HCT116 (cell line): Measurements from ENCODE around the gene CD1E. TPM values are rescaled to one million over a fixed set of nuclear protein-coding genes. Genes with fewer than 3 reads are reported as not detected.

Experiments used
- ATAC-seq: fragments of 200-7000 bp; cut with Tn5 transposase; 2 replicates; pipeline ENCODE4 v1.9.1; 2020; ENCODE audit warnings: mild to moderate bottlenecking, moderate library complexity
- BruUV-seq: library from RNA; stranded (reverse); fragments of 400-500 nt; replicated peaks from 2 replicates; lab custom pipeline; 2021; lab: Mats Ljungman, UMichigan
- CTCF ChIA-PET: fragments of 300-600 bp; sonication (Branson Sonifier 250); formaldehyde crosslinking; loops from one replicate; lab custom pipeline; 2021; ENCODE audit warnings: antibody characterized with exemption; lab: Charles Lee
- POLR2A ChIA-PET: fragments of 300-600, 350-600 bp; sonication (Branson Sonifier 250); formaldehyde crosslinking; loops from one replicate; lab custom pipeline; 2021; ENCODE audit warnings: antibody characterized with exemption; lab: Charles Lee
- RAD21 ChIA-PET, 2 experiments: fragments of 300-600 bp; sonication (Branson Sonifier 250); formaldehyde crosslinking; loops; one replicate each; lab custom pipeline; 2023; ENCODE audit warnings: low total read pairs in 2 of 2; ENCODE audit not compliant: uncharacterized antibody in 2 of 2, unreplicated experiment in 2 of 2, low non-redundant PET in 1 of 2; lab: Charles Lee
- DNase-seq: peaks from one replicate; pipeline ENCODE4 v3.0.0-alpha.2; 2010; ENCODE audit warnings: low read depth, low spot score
- H2AFZ ChIP-seq: fragments of 200-600 bp; shearing (Covaris generic), sonication (generic); 2 replicates; pipeline ENCODE4 v1.6.1; 2017; ENCODE audit warnings: low read depth, mixed run types, mixed read lengths, antibody characterized with exemption, low read length; ENCODE audit not compliant: poor library complexity, severe bottlenecking
- H3K27ac ChIP-seq: 2 replicates; pipeline ENCODE4 v1.5.1; 2012; ENCODE audit warnings: low read depth, low read length
- H3K27me3 ChIP-seq: fragments of 200-600 bp; sonication (generic); 2 replicates; pipeline ENCODE4 v1.6.1; 2016; ENCODE audit warnings: mixed run types, low read length, mixed read lengths; ENCODE audit not compliant: insufficient read depth
- H3K36me3 ChIP-seq, 2 experiments: fragments of 200-500 bp in 1 of 2; fragments of 200-600 bp in 1 of 2; sonication (Bioruptor generic) in 1 of 2; sonication (generic) in 1 of 2; 2 replicates each; pipeline versions ENCODE4 v1.5.1 to v1.6.1; 2014 to 2016; ENCODE audit warnings: low read length in 2 of 2, inconsistent platforms in 1 of 2, mixed read lengths in 1 of 2, mixed run types in 1 of 2; ENCODE audit not compliant: insufficient read depth in 2 of 2, control insufficient read depth in 1 of 2
- H3K4me1 ChIP-seq, 2 experiments: fragments of 200-600 bp in 1 of 2; sonication (generic) in 1 of 2; 2 replicates each; pipeline versions ENCODE4 v1.5.1 to v1.6.1; 2012 to 2017; ENCODE audit warnings: low read length in 2 of 2, inconsistent platforms in 1 of 2, mild to moderate bottlenecking in 1 of 2, mixed read lengths in 1 of 2, mixed run types in 1 of 2, moderate library complexity in 1 of 2; ENCODE audit not compliant: insufficient read depth in 2 of 2, control insufficient read depth in 1 of 2
- H3K4me2 ChIP-seq: fragments of 200-600 bp; sonication (generic); 2 replicates; pipeline ENCODE4 v1.6.1; 2017; ENCODE audit warnings: mixed run types, low read length, mixed read lengths
- H3K4me3 ChIP-seq, 2 experiments: fragments of 200-600 bp in 1 of 2; sonication (generic) in 1 of 2; replicated peaks in 1 of 2; 2 replicates each; pipeline ENCODE4 v1.5.1; 2011 to 2016; ENCODE audit warnings: low read length in 2 of 2, control low read depth in 1 of 2, low read depth in 1 of 2, mild to moderate bottlenecking in 1 of 2, mixed read lengths in 1 of 2, mixed run types in 1 of 2
- H3K79me2 ChIP-seq: fragments of 200-600 bp; sonication (generic); 2 replicates; pipeline ENCODE4 v1.6.1; 2017; ENCODE audit warnings: mild to moderate bottlenecking, mixed run types, low read length, moderate library complexity, mixed read lengths; ENCODE audit not compliant: insufficient read depth
- H3K9ac ChIP-seq: fragments of 200-600 bp; sonication (generic); 2 replicates; pipeline ENCODE4 v1.6.1; 2016; ENCODE audit warnings: low read length, mixed read lengths
- H3K9me2 ChIP-seq: fragments of 200-600 bp; sonication (generic), shearing (Covaris generic); 2 replicates; pipeline ENCODE4 v1.6.1; 2017; ENCODE audit warnings: mixed run types, mild to moderate bottlenecking, moderate library complexity; ENCODE audit not compliant: insufficient read depth
- H3K9me3 ChIP-seq, 2 experiments: fragments of 200-500 bp in 1 of 2; fragments of 200-600 bp in 1 of 2; sonication (Bioruptor generic) in 1 of 2; sonication (generic) in 1 of 2; 2 replicates each; pipeline ENCODE4 v1.6.1; 2014 to 2017; ENCODE audit warnings: low read length in 2 of 2, mixed read lengths in 2 of 2, inconsistent platforms in 1 of 2, low read depth in 1 of 2, mild to moderate bottlenecking in 1 of 2, mixed run types in 1 of 2, moderate library complexity in 1 of 2; ENCODE audit not compliant: control insufficient read depth in 1 of 2, insufficient read depth in 1 of 2
- H4K20me1 ChIP-seq: fragments of 200-600 bp; sonication (generic), shearing (Covaris generic); 2 replicates; pipeline ENCODE4 v1.6.1; 2017; ENCODE audit warnings: mixed run types, mild to moderate bottlenecking, moderate library complexity; ENCODE audit not compliant: insufficient read depth
- ATF3 ChIP-seq: IDR thresholded peaks from 2 replicates; pipeline ENCODE4 v1.6.1; 2012
- ELF1 ChIP-seq: IDR thresholded peaks from 2 replicates; pipeline ENCODE4 v1.6.1; 2012; ENCODE audit warnings: low read depth, borderline replicate concordance
- EZH2 ChIP-seq: fragments of 200-600 bp; sonication (generic); IDR thresholded peaks from 2 replicates; pipeline ENCODE4 v1.6.1; 2017; ENCODE audit warnings: antibody characterized with exemption, mixed run types
- EZH2phosphoT487 ChIP-seq: fragments of 200-600 bp; IDR thresholded peaks from 2 replicates; pipeline ENCODE4 v1.6.1; 2018; ENCODE audit warnings: antibody characterized with exemption, borderline replicate concordance
- FOSL1 ChIP-seq: IDR thresholded peaks from 2 replicates; pipeline ENCODE4 v1.6.1; 2012; ENCODE audit warnings: low read depth
- JUND ChIP-seq: IDR thresholded peaks from 2 replicates; pipeline ENCODE4 v1.6.1; 2012
- MAX ChIP-seq: IDR thresholded peaks from 2 replicates; pipeline ENCODE4 v1.6.1; 2012
- POLR2AphosphoS5 ChIP-seq: IDR thresholded peaks from 2 replicates; pipeline ENCODE4 v1.6.1; 2011; ENCODE audit warnings: mild to moderate bottlenecking, low read depth, low read length, moderate library complexity
- RAD21 ChIP-seq: IDR thresholded peaks from 2 replicates; pipeline ENCODE4 v1.6.1; 2012; ENCODE audit warnings: low read depth, mild to moderate bottlenecking
- SIN3A ChIP-seq: IDR thresholded peaks from 2 replicates; pipeline ENCODE4 v1.6.1; 2012; ENCODE audit warnings: low read depth
- SRF ChIP-seq: IDR thresholded peaks from 2 replicates; pipeline ENCODE4 v1.6.1; 2012; ENCODE audit warnings: low read depth
- TCF7L2 ChIP-seq: IDR thresholded peaks from 2 replicates; pipeline ENCODE4 v1.7.0; 2011; ENCODE audit warnings: borderline replicate concordance, inconsistent platforms; ENCODE audit not compliant: insufficient read depth, insufficient read length; ENCODE audit errors: extremely low read depth
- ZBTB33 ChIP-seq: IDR thresholded peaks from 2 replicates; pipeline ENCODE4 v1.6.1; 2011; ENCODE audit warnings: mild to moderate bottlenecking, low read length, moderate library complexity; ENCODE audit not compliant: insufficient replicate concordance; ENCODE audit errors: extremely low read depth
- ZNF274 ChIP-seq: fragments of 200-500 bp; sonication (Bioruptor generic); IDR thresholded peaks from 2 replicates; pipeline ENCODE4 v1.6.1; 2014; ENCODE audit warnings: mild to moderate bottlenecking, low read depth, low read length, inconsistent platforms
- intact Hi-C: fragments of 100-400 bp; cut with micrococcal nuclease; formaldehyde crosslinking; loops from 2 replicates; pipeline ENCODE4 v1.10.0; 2022
- total RNA-seq: library from RNA; stranded (reverse); gene quantifications from one replicate; pipeline ENCODE4 v1.2.1, GENCODE V29; 2021; ENCODE audit not compliant: unreplicated experiment

The CD1E gene
- total RNA-seq, 1 experiment from 2014 or later = not detected

- H3K9me3 ChIP-seq = no peaks in the 10 kb centered on the region
Measured at GRCh38 chr1:158355773-158356285, 2.1 kb downstream of the CD1E start.

GRCh38 chr1:158356616-158357015 lies 2.9 kb downstream of the CD1E start:
- Histone ChIP-seq H3K4me3 (no peak overlapping the region), H4K20me1 (no peaks in the 10 kb centered on the region), H2AFZ (no peak overlapping the region), H3K27ac (no peak overlapping the region), H3K9me2 (no peaks in the 10 kb centered on the region), H3K9me3 (no peaks in the 10 kb centered on the region), H3K4me2 (no peak overlapping the region), H3K4me1 (no peaks in the 10 kb centered on the region), H3K27me3 (peaks cover 13% of the 10 kb centered on the region), H3K79me2 (no peaks in the 10 kb centered on the region), H3K36me3 (no peaks in the 10 kb centered on the region), H3K9ac (no peak overlapping the region)
- ChIA-PET CTCF (no interaction called here), RAD21 (no interaction called here), POLR2A (no interaction called here)
- DNase-seq = no peak
- no TSS peak for BruUV-seq
- no peak for ATAC-seq
- intact Hi-C loops = no loop called here
- TF ChIP-seq RAD21 = no peak
- no peak for TF ChIP-seq MAX
- no peak for TF ChIP-seq EZH2phosphoT487
- no peak for TF ChIP-seq ELF1
- TF ChIP-seq ZBTB33 = no peak
- TF ChIP-seq SIN3A = no peak
- TF ChIP-seq TCF7L2 = no peak
- no peak for TF ChIP-seq FOSL1
- no peak for TF ChIP-seq ATF3
- TF ChIP-seq POLR2AphosphoS5 = no peak
- no peak for TF ChIP-seq ZNF274

More at GRCh38 chr1:158355773-158356285, 2.1 kb downstream of the CD1E start:
- H3K4me2 ChIP-seq = no peak overlapping the region
- intact Hi-C loops = no loop called here
- TF ChIP-seq JUND = no peak
- TF ChIP-seq ZBTB33 = no peak
- TF ChIP-seq ZNF274 = no peak
- TF ChIP-seq SRF = no peak
- TF ChIP-seq POLR2AphosphoS5 = no peak
- TF ChIP-seq EZH2 = no peak
- TF ChIP-seq, all 23 proteins: peak for 0
- peaks cover 13% of the 10 kb centered on the region for H3K27me3 ChIP-seq
- ChIA-PET RAD21 (no interaction called here), CTCF (no interaction called here), POLR2A (no interaction called here)
- no peaks in the 10 kb centered on the region for H3K9me2 ChIP-seq
- H3K79me2 ChIP-seq = no peaks in the 10 kb centered on the region
- no TSS peak for BruUV-seq
- no peak for ATAC-seq
- H3K36me3 ChIP-seq = no peaks in the 10 kb centered on the region
- H4K20me1 ChIP-seq = no peaks in the 10 kb centered on the region
- no peak overlapping the region for H3K4me3 ChIP-seq
- no peak overlapping the region for H3K27ac ChIP-seq
- no peak overlapping the region for H2AFZ ChIP-seq
- DNase-seq = no peak
- H3K4me1 ChIP-seq = no peaks in the 10 kb centered on the region
- H3K9ac ChIP-seq = no peak overlapping the region
